Caco-2 (cell line): Measurements from ENCODE around the gene DIAPH1. TPM values are rescaled to one million over a fixed set of nuclear protein-coding genes. Genes with fewer than 3 reads are reported as not detected.

Source experiments
- BruUV-seq: library from RNA; stranded (reverse); fragments of 400-500 nt; replicated peaks from 2 replicates; lab custom pipeline; 2021; lab: Mats Ljungman, UMichigan
- CTCF ChIA-PET: fragments of 300-600 bp; sonication (Branson Sonifier 250); formaldehyde crosslinking; loops from one replicate; lab custom pipeline; 2022; ENCODE audit warnings: antibody characterized with exemption; lab: Charles Lee
- POLR2A ChIA-PET: fragments of 300-600 bp; sonication (Branson Sonifier 250); formaldehyde crosslinking; loops from one replicate; lab custom pipeline; 2022; ENCODE audit warnings: antibody characterized with exemption; lab: Charles Lee
- DNase-seq, 2 experiments: peaks; one replicate each; pipeline versions ENCODE4 v3.0.0 to v3.0.0-alpha.2; 2020 to 2022
- H3K27me3 ChIP-seq: replicated peaks from 2 replicates; pipeline ENCODE4 v1.6.0; 2011; ENCODE audit warnings: low read length; ENCODE audit not compliant: control insufficient read depth, insufficient read depth
- H3K36me3 ChIP-seq: 2 replicates; pipeline ENCODE4 v1.5.1; 2011; ENCODE audit warnings: low read length; ENCODE audit not compliant: control insufficient read depth, insufficient read depth
- H3K4me1 ChIP-seq: fragments of 250-450 bp; sonication (Bioruptor Pico); 2 replicates; pipeline ENCODE4 v1.5.1; 2020; ENCODE audit warnings: mild to moderate bottlenecking
- H3K4me3 ChIP-seq: 2 replicates; pipeline ENCODE4 v1.5.1; 2011; ENCODE audit warnings: low read depth, mild to moderate bottlenecking, control low read depth, low read length
- H3K9me3 ChIP-seq: fragments of 250-450 bp; sonication (Bioruptor Pico); 2 replicates; pipeline ENCODE4 v1.5.1; 2020; ENCODE audit warnings: mild to moderate bottlenecking, moderate library complexity
- H3K27ac Mint-ChIP-seq: one replicate; pipeline ENCODE4 v1.8.0; 2022; ENCODE audit warnings: mixed read lengths; ENCODE audit not compliant: unreplicated experiment
- H3K27me3 Mint-ChIP-seq: one replicate; pipeline ENCODE4 v1.8.0; 2022; ENCODE audit warnings: mixed read lengths; ENCODE audit not compliant: insufficient read depth, unreplicated experiment
- H3K36me3 Mint-ChIP-seq: one replicate; pipeline ENCODE4 v1.8.0; 2022; ENCODE audit warnings: mild to moderate bottlenecking, mixed read lengths; ENCODE audit not compliant: insufficient read depth, unreplicated experiment
- H3K4me1 Mint-ChIP-seq: one replicate; pipeline ENCODE4 v1.8.0; 2022; ENCODE audit warnings: low read depth, mixed read lengths; ENCODE audit not compliant: unreplicated experiment
- H3K4me3 Mint-ChIP-seq: one replicate; pipeline ENCODE4 v1.8.0; 2022; ENCODE audit warnings: mild to moderate bottlenecking, moderate library complexity, mixed read lengths; ENCODE audit not compliant: unreplicated experiment
- H3K9me3 Mint-ChIP-seq: one replicate; pipeline ENCODE4 v1.8.0; 2022; ENCODE audit warnings: mixed read lengths; ENCODE audit not compliant: unreplicated experiment
- CTCF ChIP-seq, 2 experiments: fragments of 200-600 bp in 1 of 2; IDR thresholded peaks; 1 replicate in 1 of 2; 2 replicates in 1 of 2; pipeline versions ENCODE4 v1.5.1 to v1.8.0; 2011 to 2022; ENCODE audit warnings: antibody characterized with exemption in 1 of 2, control low read depth in 1 of 2, inconsistent platforms in 1 of 2, low read depth in 1 of 2, low read length in 1 of 2, mild to moderate bottlenecking in 1 of 2, moderate library complexity in 1 of 2; ENCODE audit not compliant: insufficient read depth in 1 of 2, severe bottlenecking in 1 of 2, unreplicated experiment in 1 of 2
- intact Hi-C: fragments of 100-400 bp; cut with micrococcal nuclease; formaldehyde crosslinking; loops from one replicate; pipeline ENCODE4 v1.10.0; 2022; ENCODE audit not compliant: unreplicated experiment
- total RNA-seq: library from RNA; stranded (reverse); gene quantifications from 2 replicates; pipeline ENCODE4 v1.2.3, GENCODE V29; 2022

The DIAPH1 gene
- total RNA-seq, 1 experiment from 2014 or later: 161 TPM

- POLR2A ChIA-PET: interaction anchor here (1.1 kb wide), 1 partner anchor 205 kb away, joined by 3 read pairs; the partner anchor contains the start of gene TAF7
- peak; percentile 82 to 88 for DNase-seq
- BruUV-seq: no TSS peak
- peak overlapping the region; percentile 40 for H3K27ac Mint-ChIP-seq
- intact Hi-C loops: loop anchor here (1.0 kb wide), 6 partner anchors 33 to 302 kb away; partner anchors contain the start of genes PCDHB14, PCDHGA10 and TAF7
- no peaks in the 10 kb centered on the region for H3K9me3 Mint-ChIP-seq
- peaks cover 26% of the 10 kb centered on the region for H3K36me3 Mint-ChIP-seq
- H3K4me1 Mint-ChIP-seq: peaks cover 21% of the 10 kb centered on the region
- Histone ChIP-seq H3K9me3 (no peaks in the 10 kb centered on the region), H3K36me3 (peaks cover 4% of the 10 kb centered on the region; the same call in 1 of the 2 replicates), H3K27me3 (no peaks in the 10 kb centered on the region), H3K4me1 (peaks cover 29% of the 10 kb centered on the region), H3K4me3 (no peak overlapping the region)
- no peaks in the 10 kb centered on the region for H3K27me3 Mint-ChIP-seq
- CTCF ChIA-PET: interaction anchor here (0.6 to 2.9 kb wide), 8 partner anchors 11 to 154 kb away, joined by 3 to 21 read pairs (median 4); partner anchors contain the start of genes PCDHGA10 and PCDHGB5
- H3K4me3 Mint-ChIP-seq: peak overlapping the region; percentile 5
- TF ChIP-seq CTCF (IDR thresholded peaks at IDR 0.05; ENCODE audit: insufficient read depth in 1 of 2, low read depth in 1 of 2, low read length in 1 of 2, severe bottlenecking in 1 of 2, unreplicated experiment in 1 of 2): peak; percentile 92 to 93
Measured at GRCh38 chr5:141524604-141525597, 93.9 kb downstream of the DIAPH1 start.

DNA sequence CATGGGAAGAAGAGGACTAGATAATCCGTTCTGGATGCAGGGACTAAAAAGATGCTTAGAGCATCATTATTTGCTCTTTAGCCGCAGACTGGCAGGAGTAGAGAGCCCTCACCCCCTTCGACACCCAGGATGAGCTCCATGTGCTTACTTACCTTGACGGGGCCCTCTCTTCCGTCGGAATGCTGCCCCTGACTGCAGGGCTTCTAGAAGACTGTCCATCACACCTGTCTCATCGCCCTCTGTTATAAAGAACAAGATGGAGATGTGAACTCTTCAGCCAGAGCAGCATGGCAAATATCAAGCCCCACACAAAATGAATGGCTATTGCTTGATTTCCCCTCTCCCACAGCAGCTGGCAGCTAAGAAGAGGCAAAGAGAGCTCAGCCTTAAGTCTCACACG, 94.8 kb downstream of the DIAPH1 start:
- TF ChIP-seq CTCF (IDR thresholded peaks at IDR 0.05; ENCODE audit: insufficient read depth in 1 of 2, low read depth in 1 of 2, low read length in 1 of 2, severe bottlenecking in 1 of 2, unreplicated experiment in 1 of 2): no peak
- Histone ChIP-seq H3K4me1 (peaks cover 29% of the 10 kb centered on the region), H3K36me3 (peaks cover 4% of the 10 kb centered on the region; the same call in 1 of the 2 replicates), H3K27me3 (no peaks in the 10 kb centered on the region), H3K4me3 (no peak overlapping the region), H3K9me3 (no peaks in the 10 kb centered on the region)
- ChIA-PET CTCF (interaction anchor here (1.0 to 2.9 kb wide), 4 partner anchors 10 to 127 kb away, joined by 3 to 21 read pairs (median 6); partner anchors contain the start of gene PCDHGB5), POLR2A (no interaction called here)
- H3K4me1 Mint-ChIP-seq: peaks cover 20% of the 10 kb centered on the region
- no peaks in the 10 kb centered on the region for H3K9me3 Mint-ChIP-seq
- H3K36me3 Mint-ChIP-seq: peaks cover 35% of the 10 kb centered on the region
- H3K27me3 Mint-ChIP-seq: no peaks in the 10 kb centered on the region
- H3K27ac Mint-ChIP-seq: peak overlapping the region; percentile 40
- intact Hi-C loops: loop anchor here (1.0 kb wide), 3 partner anchors 112 to 204 kb away; partner anchors contain the start of genes PCDHGA10 and TAF7
- BruUV-seq: no TSS peak
- no peak for DNase-seq
- no peak overlapping the region for H3K4me3 Mint-ChIP-seq

- H3K4me3 Mint-ChIP-seq: no peak overlapping the region
- no peak overlapping the region for H3K4me3 ChIP-seq
- CTCF ChIA-PET: interaction anchor here (0.7 kb wide), 1 partner anchor 16 kb away, joined by 3 read pairs; no protein-coding TSS in a partner anchor
Measured at GRCh38 chr5:141522301-141522700, 96.5 kb downstream of the DIAPH1 start.

More at GRCh38 chr5:141522301-141522700, 96.5 kb downstream of the DIAPH1 start:
- peaks cover 2% of the 10 kb centered on the region; the same call in 1 of the 2 replicates for H3K36me3 ChIP-seq
- H3K27me3 Mint-ChIP-seq: no peaks in the 10 kb centered on the region
- no TSS peak for BruUV-seq
- H3K36me3 Mint-ChIP-seq: peaks cover 52% of the 10 kb centered on the region
- no peak for DNase-seq
- intact Hi-C loops: no loop called here
- no peaks in the 10 kb centered on the region for H3K27me3 ChIP-seq
- H3K4me1 ChIP-seq: peaks cover 29% of the 10 kb centered on the region
- POLR2A ChIA-PET: no interaction called here
- no peak for TF ChIP-seq CTCF (IDR thresholded peaks at IDR 0.05; ENCODE audit: insufficient read depth in 1 of 2, low read depth in 1 of 2, low read length in 1 of 2, severe bottlenecking in 1 of 2, unreplicated experiment in 1 of 2)
- H3K9me3 ChIP-seq: no peaks in the 10 kb centered on the region
- H3K27ac Mint-ChIP-seq: no peak overlapping the region
- peaks cover 15% of the 10 kb centered on the region for H3K4me1 Mint-ChIP-seq
- H3K9me3 Mint-ChIP-seq: no peaks in the 10 kb centered on the region
